Brain microvascular endothelial cell (primary cell): Measurements from ENCODE around the gene HIKESHI.
"Not testable (repeated sequence)": the region's sequence is repeated elsewhere in the genome, so short reads cannot be mapped to it uniquely, and the experiment has no call there.

Source experiments
- DNase-seq: peaks from one replicate; pipeline ENCODE4 v3.0.0-alpha.2; 2020
- H3K27ac ChIP-seq: fragments of 250-450 bp; sonication (Bioruptor Pico); 2 replicates; pipeline ENCODE4 v1.5.1; 2020; ENCODE audit warnings: mild to moderate bottlenecking, moderate library complexity
- H3K27me3 ChIP-seq: fragments of 250-450 bp; sonication (Bioruptor Pico); replicated peaks from 2 replicates; pipeline ENCODE4 v1.5.1; 2020; ENCODE audit warnings: mild to moderate bottlenecking
- H3K36me3 ChIP-seq: fragments of 250-450 bp; sonication (Bioruptor Pico); replicated peaks from 2 replicates; pipeline ENCODE4 v1.5.1; 2020; ENCODE audit warnings: mild to moderate bottlenecking
- H3K4me3 ChIP-seq: 2 replicates; pipeline ENCODE4 v1.5.1; 2011; ENCODE audit warnings: low read depth, mild to moderate bottlenecking, control low read depth, low read length, moderate library complexity
- CTCF ChIP-seq: IDR thresholded peaks from 2 replicates; pipeline ENCODE4 v1.5.1; 2011; ENCODE audit warnings: low read depth, mild to moderate bottlenecking, moderate library complexity, low read length, control low read depth, inconsistent platforms; ENCODE audit errors: missing control alignments
- in situ Hi-C: cut with HindIII; loops from 2 replicates; pipeline ENCODE4 v1.10.0; 2017; ENCODE audit warnings: low sequenced_read_pairs, low pct_ligation_motif_present

Gene HIKESHI

GRCh38 chr11:86301742-86302091, 323 bp upstream of the HIKESHI start:
- DNase-seq = no peak
- in situ Hi-C loops = no loop called here
- Histone ChIP-seq H3K36me3 (peaks cover 2% of the 10 kb centered on the region), H3K27me3 (no peaks in the 10 kb centered on the region), H3K4me3 (peak overlapping the region; percentile 95), H3K27ac (no peak overlapping the region)
- no peak for TF ChIP-seq CTCF

GRCh38 chr11:86303257-86303656, 1.2 kb downstream of the HIKESHI start:
- Histone ChIP-seq H3K27me3 (no peaks in the 10 kb centered on the region), H3K4me3 (peak overlapping the region; percentile 95), H3K36me3 (peaks cover 2% of the 10 kb centered on the region), H3K27ac (peak overlapping the region; percentile 91)
- TF ChIP-seq CTCF = no peak
- in situ Hi-C loops = no loop called here
- peak; percentile 6 for DNase-seq

- H3K27ac ChIP-seq, in situ Hi-C loops, H3K4me3 ChIP-seq, H3K27me3 ChIP-seq, H3K36me3 ChIP-seq, DNase-seq: not testable (repeated sequence)
These were observed 6.7 kb downstream of the HIKESHI start for GRCh38 chr11:86308710-86309109.

- no peak overlapping the region for H3K4me3 ChIP-seq
- peaks cover under 1% of the 10 kb centered on the region for H3K36me3 ChIP-seq
- no peak for TF ChIP-seq CTCF
- H3K27me3 ChIP-seq = no peaks in the 10 kb centered on the region
- no peak for DNase-seq
- in situ Hi-C loops = no loop called here
- H3K27ac ChIP-seq = no peak overlapping the region
These were observed 11.8 kb downstream of the HIKESHI start for GRCh38 chr11:86313793-86314192.

- H3K27me3 ChIP-seq = no peaks in the 10 kb centered on the region
- no peak for DNase-seq
- in situ Hi-C loops = no loop called here
- H3K27ac ChIP-seq = no peak overlapping the region
- H3K36me3 ChIP-seq = no peaks in the 10 kb centered on the region
- no peak overlapping the region for H3K4me3 ChIP-seq
- TF ChIP-seq CTCF = no peak
These were observed 12.6 kb downstream of the HIKESHI start for GRCh38 chr11:86314636-86315035.

- Histone ChIP-seq H3K27me3 (no peaks in the 10 kb centered on the region), H3K27ac (no peak overlapping the region), H3K36me3 (peaks cover 11% of the 10 kb centered on the region), H3K4me3 (no peak overlapping the region)
- TF ChIP-seq CTCF = no peak
- no peak for DNase-seq
- in situ Hi-C loops = no loop called here
These were observed 33.2 kb downstream of the HIKESHI start for GRCh38 chr11:86335131-86335767.
